GM12875 (cell line): ENCODE results near the gene RASGEF1B.

Source experiments
- H3K4me3 ChIP-seq: one replicate; pipeline ENCODE4 v1.5.1; 2011; ENCODE audit warnings: low read depth, low read length, control low read depth
- TF ChIP-seq, protein P1 (sequence below): IDR thresholded peaks from 2 replicates; pipeline ENCODE4 v1.5.1; 2011; ENCODE audit warnings: low read depth, mild to moderate bottlenecking, control low read depth, inconsistent platforms, low read length, moderate library complexity, borderline replicate concordance; ENCODE audit not compliant: insufficient read depth

Gene RASGEF1B

GRCh38 chr4:81424816-81425755 lies 46.6 kb downstream of the RASGEF1B start:
- TF ChIP-seq, protein P1, sequence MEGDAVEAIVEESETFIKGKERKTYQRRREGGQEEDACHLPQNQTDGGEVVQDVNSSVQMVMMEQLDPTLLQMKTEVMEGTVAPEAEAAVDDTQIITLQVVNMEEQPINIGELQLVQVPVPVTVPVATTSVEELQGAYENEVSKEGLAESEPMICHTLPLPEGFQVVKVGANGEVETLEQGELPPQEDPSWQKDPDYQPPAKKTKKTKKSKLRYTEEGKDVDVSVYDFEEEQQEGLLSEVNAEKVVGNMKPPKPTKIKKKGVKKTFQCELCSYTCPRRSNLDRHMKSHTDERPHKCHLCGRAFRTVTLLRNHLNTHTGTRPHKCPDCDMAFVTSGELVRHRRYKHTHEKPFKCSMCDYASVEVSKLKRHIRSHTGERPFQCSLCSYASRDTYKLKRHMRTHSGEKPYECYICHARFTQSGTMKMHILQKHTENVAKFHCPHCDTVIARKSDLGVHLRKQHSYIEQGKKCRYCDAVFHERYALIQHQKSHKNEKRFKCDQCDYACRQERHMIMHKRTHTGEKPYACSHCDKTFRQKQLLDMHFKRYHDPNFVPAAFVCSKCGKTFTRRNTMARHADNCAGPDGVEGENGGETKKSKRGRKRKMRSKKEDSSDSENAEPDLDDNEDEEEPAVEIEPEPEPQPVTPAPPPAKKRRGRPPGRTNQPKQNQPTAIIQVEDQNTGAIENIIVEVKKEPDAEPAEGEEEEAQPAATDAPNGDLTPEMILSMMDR = no peak
- H3K4me3 ChIP-seq = no peak overlapping the region

DNA sequence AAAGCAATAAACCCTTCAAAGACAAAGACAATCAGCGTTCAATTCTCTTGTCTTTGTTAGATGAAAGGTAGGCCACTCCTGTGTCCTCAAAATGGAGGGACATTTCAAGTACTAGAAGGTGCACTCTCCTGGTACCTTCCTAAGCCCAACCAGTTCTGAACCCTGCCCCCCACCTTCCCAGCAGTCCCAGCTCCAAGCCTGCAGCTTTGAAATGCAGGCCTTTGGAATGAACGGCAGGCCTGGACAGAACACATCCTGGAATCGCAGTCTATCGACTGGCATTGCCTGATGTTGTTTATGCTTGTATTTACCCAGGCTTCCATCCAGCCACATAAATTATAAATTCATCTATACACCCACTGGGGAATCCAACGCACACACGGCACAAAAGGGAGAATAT lies 47.4 kb downstream of the RASGEF1B start:
- H3K4me3 ChIP-seq = no peak overlapping the region
- TF ChIP-seq, protein P1 = no peak

DNA sequence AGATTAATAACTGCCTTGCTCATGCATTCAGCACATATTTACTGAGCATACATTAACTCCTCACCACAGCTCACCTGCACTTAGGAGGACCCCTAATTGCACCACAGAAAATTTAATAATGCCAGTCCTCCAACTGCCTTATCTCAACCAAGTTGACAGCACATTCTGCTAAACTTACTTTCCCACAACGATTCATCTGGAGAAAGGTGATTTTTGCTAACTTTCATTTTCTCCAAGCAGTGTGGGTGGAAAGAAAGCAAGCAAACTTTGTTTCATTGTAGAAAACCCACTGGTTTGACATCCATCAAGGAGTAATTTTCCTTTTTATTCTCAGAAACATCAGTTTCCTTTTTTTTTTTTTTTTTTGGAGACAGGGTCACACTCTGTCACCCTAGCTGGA lies 49.1 kb downstream of the RASGEF1B start:
- TF ChIP-seq, protein P1 = no peak
- no peak overlapping the region for H3K4me3 ChIP-seq

- no peak overlapping the region for H3K4me3 ChIP-seq
- TF ChIP-seq, protein P1 = no peak
Measured at GRCh38 chr4:81421346-81422218, 50.1 kb downstream of the RASGEF1B start.

DNA sequence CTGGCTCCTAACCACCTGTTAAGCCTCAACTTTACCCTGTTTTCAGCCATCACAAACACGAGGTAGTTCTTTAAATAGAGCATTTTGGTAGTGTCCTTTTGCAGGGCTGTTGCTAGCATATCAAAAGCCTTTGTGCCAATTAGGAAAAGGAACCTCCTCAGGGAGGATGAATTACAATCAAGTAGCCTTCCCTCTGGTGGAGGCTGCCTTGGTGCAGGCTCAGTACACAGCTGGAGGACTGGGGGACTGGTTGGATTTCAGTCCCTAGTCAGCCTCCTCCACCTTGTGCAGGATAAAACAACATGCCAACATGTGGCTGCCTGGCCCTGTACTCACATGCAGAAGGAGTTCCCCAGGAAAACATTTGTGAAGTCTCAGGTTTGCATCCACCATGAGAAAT lies 53.1 kb downstream of the RASGEF1B start:
- TF ChIP-seq, protein P1 = no peak
- H3K4me3 ChIP-seq = no peak overlapping the region

- TF ChIP-seq, protein P1 = no peak
Measured at GRCh38 chr4:81412946-81413495, 58.7 kb downstream of the RASGEF1B start.

More at GRCh38 chr4:81412946-81413495, 58.7 kb downstream of the RASGEF1B start:
- H3K4me3 ChIP-seq = no peak overlapping the region
